ENCODE measurements around the gene CNTNAP3B.
"Not testable (repeated sequence)": the region's sequence is repeated elsewhere in the genome, so short reads cannot be mapped to it uniquely, and the experiment has no call there.

DNA sequence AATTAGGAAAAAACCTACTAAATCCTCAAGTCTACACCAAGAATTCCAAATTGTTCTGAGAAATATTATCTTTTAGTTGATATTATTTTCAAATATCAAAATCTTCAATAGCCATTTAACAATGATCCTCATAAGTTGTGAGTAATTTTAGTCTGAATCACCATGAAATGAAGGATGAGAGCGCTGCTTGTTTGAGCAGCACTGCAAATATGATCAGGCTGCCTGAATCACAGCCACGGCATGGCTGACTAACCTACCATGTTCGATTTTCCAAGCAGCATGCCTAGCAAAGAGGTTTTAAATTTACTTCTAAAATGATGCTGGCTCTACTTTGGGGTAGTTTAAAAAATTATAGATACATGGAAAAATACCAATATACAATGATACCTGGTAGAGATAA lies 95.7 kb downstream of the CNTNAP3B start:
- TF ChIP-seq EZH2 (optimal IDR thresholded peaks at IDR 0.05; ENCODE audit: low read depth, low read length) = not testable (repeated sequence)
- TF ChIP-seq, protein P1, sequence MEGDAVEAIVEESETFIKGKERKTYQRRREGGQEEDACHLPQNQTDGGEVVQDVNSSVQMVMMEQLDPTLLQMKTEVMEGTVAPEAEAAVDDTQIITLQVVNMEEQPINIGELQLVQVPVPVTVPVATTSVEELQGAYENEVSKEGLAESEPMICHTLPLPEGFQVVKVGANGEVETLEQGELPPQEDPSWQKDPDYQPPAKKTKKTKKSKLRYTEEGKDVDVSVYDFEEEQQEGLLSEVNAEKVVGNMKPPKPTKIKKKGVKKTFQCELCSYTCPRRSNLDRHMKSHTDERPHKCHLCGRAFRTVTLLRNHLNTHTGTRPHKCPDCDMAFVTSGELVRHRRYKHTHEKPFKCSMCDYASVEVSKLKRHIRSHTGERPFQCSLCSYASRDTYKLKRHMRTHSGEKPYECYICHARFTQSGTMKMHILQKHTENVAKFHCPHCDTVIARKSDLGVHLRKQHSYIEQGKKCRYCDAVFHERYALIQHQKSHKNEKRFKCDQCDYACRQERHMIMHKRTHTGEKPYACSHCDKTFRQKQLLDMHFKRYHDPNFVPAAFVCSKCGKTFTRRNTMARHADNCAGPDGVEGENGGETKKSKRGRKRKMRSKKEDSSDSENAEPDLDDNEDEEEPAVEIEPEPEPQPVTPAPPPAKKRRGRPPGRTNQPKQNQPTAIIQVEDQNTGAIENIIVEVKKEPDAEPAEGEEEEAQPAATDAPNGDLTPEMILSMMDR (IDR thresholded peaks at IDR 0.05; ENCODE audit: low read length) = not testable (repeated sequence)

All from MM.1S (cell line).